ENCODE results near the gene MRPL27. TPM values are rescaled to one million over a fixed set of nuclear protein-coding genes. Genes with fewer than 3 reads are reported as not detected.

The MRPL27 gene
- polyA plus RNA-seq, 1 donor from 2014 or later: 118 TPM

- Histone ChIP-seq H3K9me2 (ENCODE audit: insufficient read depth, low read length) (no peaks in the 10 kb centered on the region), H3K79me2 (replicated peaks; ENCODE audit: insufficient read depth, low read length) (peaks cover 15% of the 10 kb centered on the region), H3K4me2 (ENCODE audit: low read length) (no peak overlapping the region), H3K9ac (ENCODE audit: low read length) (no peak overlapping the region), H2AFZ (ENCODE audit: low read depth, low read length) (no peak overlapping the region), H3K27ac (ENCODE audit: low read length) (no peak overlapping the region), H3K36me3 (ENCODE audit: insufficient read depth, low read length) (no peaks in the 10 kb centered on the region), H3K9me3 (ENCODE audit: low read length) (no peaks in the 10 kb centered on the region), H3K27me3 (ENCODE audit: insufficient read depth, low read depth, low read length) (no peaks in the 10 kb centered on the region), H4K20me1 (ENCODE audit: insufficient read depth) (no peaks in the 10 kb centered on the region), H3F3A (ENCODE audit: insufficient read depth, low read length, poor library complexity, severe bottlenecking) (no peaks in the 10 kb centered on the region), H3K4me3 (ENCODE audit: low read length) (no peak overlapping the region)
- TF ChIP-seq EZH2 (IDR thresholded peaks at IDR 0.05; ENCODE audit: borderline replicate concordance, insufficient read depth, low read length, poor library complexity, severe bottlenecking): no peak
- no peak for TF ChIP-seq SMC3 (conservative IDR thresholded peaks at IDR 0.05; ENCODE audit: poor library complexity)
- no peak for TF ChIP-seq POLR2AphosphoS5 (IDR thresholded peaks at IDR 0.05)
- TF ChIP-seq REST (IDR thresholded peaks at IDR 0.05; ENCODE audit: borderline replicate concordance): no peak
- no peak for TF ChIP-seq EP300 (conservative IDR thresholded peaks at IDR 0.05; ENCODE audit: poor library complexity, severe bottlenecking)
- no peak for TF ChIP-seq RAD21 (conservative IDR thresholded peaks at IDR 0.05)
- TF ChIP-seq MXI1 (conservative IDR thresholded peaks at IDR 0.05; ENCODE audit: poor library complexity, severe bottlenecking): no peak
- no peak for TF ChIP-seq TAF1 (IDR thresholded peaks at IDR 0.05; ENCODE audit: low read depth)
Observed at GRCh38 chr17:50392621-50393020, 19.6 kb upstream of the MRPL27 start.

GRCh38 chr17:50389534-50389933 is 16.6 kb upstream of the MRPL27 start:
- no peaks in the 10 kb centered on the region for H3K9me3 ChIP-seq (ENCODE audit: low read length)
- H2AFZ ChIP-seq (ENCODE audit: low read depth, low read length): no peak overlapping the region
- H3K27ac ChIP-seq (ENCODE audit: low read length): no peak overlapping the region
- no peak overlapping the region for H3K4me3 ChIP-seq (ENCODE audit: low read length)
- no peaks in the 10 kb centered on the region for H3K36me3 ChIP-seq (ENCODE audit: insufficient read depth, low read length)
- no peaks in the 10 kb centered on the region for H3K79me2 ChIP-seq (replicated peaks; ENCODE audit: insufficient read depth, low read length)
- TF ChIP-seq POLR2AphosphoS5 (IDR thresholded peaks at IDR 0.05) (no peak), SMC3 (conservative IDR thresholded peaks at IDR 0.05; ENCODE audit: poor library complexity) (no peak)
- no peaks in the 10 kb centered on the region for H4K20me1 ChIP-seq (ENCODE audit: insufficient read depth)
- H3K9ac ChIP-seq (ENCODE audit: low read length): no peak overlapping the region
- no peaks in the 10 kb centered on the region for H3K9me2 ChIP-seq (ENCODE audit: insufficient read depth, low read length)
- no peak overlapping the region for H3K4me2 ChIP-seq (ENCODE audit: low read length)
- H3F3A ChIP-seq (ENCODE audit: insufficient read depth, low read length, poor library complexity, severe bottlenecking): no peaks in the 10 kb centered on the region
- no peaks in the 10 kb centered on the region for H3K27me3 ChIP-seq (ENCODE audit: insufficient read depth, low read depth, low read length)

- no peaks in the 10 kb centered on the region for H3K9me3 ChIP-seq (ENCODE audit: low read length)
- H3K27ac ChIP-seq (ENCODE audit: low read length): no peak overlapping the region
- no peaks in the 10 kb centered on the region for H3K36me3 ChIP-seq (ENCODE audit: insufficient read depth, low read length)
- H2AFZ ChIP-seq (ENCODE audit: low read depth, low read length): no peak overlapping the region
- H3K27me3 ChIP-seq (ENCODE audit: insufficient read depth, low read depth, low read length): no peaks in the 10 kb centered on the region
- H4K20me1 ChIP-seq (ENCODE audit: insufficient read depth): no peaks in the 10 kb centered on the region
- H3K4me3 ChIP-seq (ENCODE audit: low read length): no peak overlapping the region
- TF ChIP-seq REST (IDR thresholded peaks at IDR 0.05; ENCODE audit: borderline replicate concordance): no peak
- H3K4me2 ChIP-seq (ENCODE audit: low read length): no peak overlapping the region
- H3K79me2 ChIP-seq (replicated peaks; ENCODE audit: insufficient read depth, low read length): no peaks in the 10 kb centered on the region
- H3F3A ChIP-seq (ENCODE audit: insufficient read depth, low read length, poor library complexity, severe bottlenecking): no peaks in the 10 kb centered on the region
- H3K9me2 ChIP-seq (ENCODE audit: insufficient read depth, low read length): no peaks in the 10 kb centered on the region
- H3K9ac ChIP-seq (ENCODE audit: low read length): no peak overlapping the region
Observed at GRCh38 chr17:50388728-50389127, 15.7 kb upstream of the MRPL27 start.
